Activated CD4-positive, alpha-beta T cell treated with anti-CD3 and anti-CD28 coated beads, Interleukin-2, amount 50 U/mL, for 1 hour (primary cell): Measurements from ENCODE around the gene FREM1.

Experiments used
- DNase-seq: peaks from one replicate; pipeline ENCODE4 v3.0.0-alpha.2; 2020

The FREM1 gene

DNA sequence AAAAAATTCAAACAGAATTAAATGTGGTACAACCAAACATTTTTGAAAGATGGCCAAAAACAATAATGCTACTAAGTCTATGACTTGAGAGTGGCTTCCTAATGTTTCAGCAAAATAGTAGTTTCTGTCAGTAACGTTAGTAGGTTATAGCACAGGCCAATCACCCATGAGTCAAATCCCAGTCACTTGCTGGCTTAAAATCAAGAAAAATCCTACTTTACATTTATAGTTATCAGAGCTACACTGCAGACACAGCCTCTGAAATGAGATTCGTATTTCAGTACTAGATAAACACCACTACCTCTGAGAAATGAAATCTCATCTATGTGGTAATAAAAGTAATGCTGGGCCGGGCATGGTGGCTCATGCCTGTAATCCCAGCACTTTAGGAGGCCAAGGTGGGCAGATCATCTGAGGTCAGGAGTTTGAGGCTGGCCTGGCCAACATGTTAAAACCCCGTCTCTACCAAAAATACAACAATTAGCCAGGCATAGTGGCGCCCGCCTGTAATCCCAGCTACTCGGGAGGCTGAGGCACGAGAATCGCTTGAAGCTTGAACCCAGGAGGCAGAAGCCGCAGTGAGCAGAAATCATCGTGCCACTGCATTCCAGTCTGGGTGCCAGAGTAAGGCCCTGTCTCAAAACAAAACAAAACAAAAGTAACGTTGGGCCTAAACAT is 223.0 kb downstream of the FREM1 start:
- no peak for DNase-seq

DNA sequence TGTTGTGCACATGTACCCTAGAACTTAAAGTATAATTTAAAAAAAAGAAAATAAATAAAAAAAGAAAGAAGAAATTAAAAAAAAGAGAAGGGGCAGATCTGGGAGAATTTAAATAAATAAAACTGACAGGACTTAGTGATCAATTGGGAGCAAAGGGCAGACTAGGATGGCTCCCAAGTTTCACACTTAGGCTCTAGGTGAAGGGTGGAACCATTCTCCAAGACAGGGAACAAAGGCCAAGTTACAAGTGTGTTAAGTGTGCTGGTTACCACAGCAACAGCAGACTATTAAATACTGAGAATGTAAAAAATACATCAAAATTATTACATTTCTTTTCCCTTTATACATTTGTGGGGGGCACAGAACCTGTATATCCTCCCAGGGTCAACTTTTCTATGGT is 224.1 kb downstream of the FREM1 start:
- no peak for DNase-seq
